ENCODE measurements around the gene ISG20. TPM values are rescaled to one million over a fixed set of nuclear protein-coding genes. Genes with fewer than 3 reads are reported as not detected.

ISG20 gene
- total RNA-seq, 1 donor from 2014 or later, result 34.9 TPM

DNA sequence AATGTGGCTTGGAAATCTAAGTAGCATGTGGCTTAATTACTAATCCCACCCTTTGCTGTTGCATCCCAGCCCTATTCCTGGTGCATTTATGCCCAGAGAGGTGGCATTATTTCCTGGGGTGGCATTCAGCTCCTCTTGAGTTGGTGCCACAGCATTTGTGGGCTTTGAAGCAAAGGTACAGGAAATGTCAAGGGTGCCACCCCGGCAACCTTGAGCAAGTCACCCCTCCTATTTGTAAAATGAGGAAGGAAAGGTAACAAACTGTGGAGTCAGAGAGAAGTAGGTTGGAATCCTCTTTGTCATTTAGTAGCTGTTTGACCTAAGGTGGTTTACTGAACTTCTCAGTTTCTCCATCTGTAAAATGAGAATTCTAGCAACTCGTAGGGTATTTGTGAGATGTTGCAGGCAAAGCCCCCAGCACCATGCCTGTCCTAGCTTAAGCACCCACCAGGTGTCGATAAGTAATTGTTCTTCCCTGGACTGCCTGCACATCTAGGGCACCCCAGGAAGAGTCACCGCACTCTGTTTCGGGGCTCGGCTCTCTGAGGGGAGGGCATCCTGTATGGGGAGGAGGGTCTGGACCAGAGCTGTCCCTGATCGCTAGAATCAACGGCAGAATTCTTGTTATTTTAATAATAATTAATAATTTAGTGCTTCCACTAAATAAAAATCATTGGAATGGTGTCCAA is 17.1 kb downstream of the ISG20 start:
- H3K36me3 Mint-ChIP-seq (ENCODE audit: low read depth), result peaks cover 11% of the 10 kb centered on the region
- no peak overlapping the region for H3K27ac Mint-ChIP-seq
- no peak overlapping the region for H3K4me3 Mint-ChIP-seq
- H3K4me1 Mint-ChIP-seq (ENCODE audit: low read depth), result peaks cover 14% of the 10 kb centered on the region
- no peak for DNase-seq (ENCODE audit: low spot score)
- no peaks in the 10 kb centered on the region for H3K9me3 Mint-ChIP-seq
- no peaks in the 10 kb centered on the region for H3K27me3 Mint-ChIP-seq (ENCODE audit: insufficient read depth)
- intact Hi-C loops (cut with micrococcal nuclease), result no loop called here

DNA sequence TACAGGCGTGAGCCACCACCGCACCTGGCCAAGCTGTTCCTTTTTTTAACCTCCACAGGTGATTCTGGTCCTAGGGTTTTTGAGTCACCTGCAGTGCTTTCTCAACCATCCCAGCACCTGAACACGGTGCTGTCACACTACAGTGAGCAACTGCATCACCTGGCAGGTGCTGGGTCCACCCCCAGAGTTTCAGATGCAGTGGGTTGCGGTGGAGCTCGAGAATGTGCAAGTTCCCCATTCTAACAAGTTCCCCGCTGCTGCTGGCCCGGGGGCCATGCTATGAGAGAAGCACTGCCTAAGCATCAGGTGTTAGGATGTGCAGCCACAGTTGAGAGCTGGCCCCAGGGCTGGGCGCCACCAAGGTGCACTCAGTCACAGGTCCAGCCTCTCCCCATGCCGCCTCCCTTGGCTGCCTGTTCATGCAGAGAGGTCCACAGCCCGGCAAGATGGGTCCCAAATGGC is 18.0 kb downstream of the ISG20 start:
- Mint-ChIP-seq H3K27me3 (ENCODE audit: insufficient read depth) (no peaks in the 10 kb centered on the region), H3K27ac (no peak overlapping the region), H3K36me3 (ENCODE audit: low read depth) (peaks cover 8% of the 10 kb centered on the region), H3K4me3 (no peak overlapping the region), H3K9me3 (no peaks in the 10 kb centered on the region), H3K4me1 (ENCODE audit: low read depth) (peaks cover 8% of the 10 kb centered on the region)
- intact Hi-C loops (cut with micrococcal nuclease), result no loop called here
- DNase-seq (ENCODE audit: low spot score), result no peak

DNA sequence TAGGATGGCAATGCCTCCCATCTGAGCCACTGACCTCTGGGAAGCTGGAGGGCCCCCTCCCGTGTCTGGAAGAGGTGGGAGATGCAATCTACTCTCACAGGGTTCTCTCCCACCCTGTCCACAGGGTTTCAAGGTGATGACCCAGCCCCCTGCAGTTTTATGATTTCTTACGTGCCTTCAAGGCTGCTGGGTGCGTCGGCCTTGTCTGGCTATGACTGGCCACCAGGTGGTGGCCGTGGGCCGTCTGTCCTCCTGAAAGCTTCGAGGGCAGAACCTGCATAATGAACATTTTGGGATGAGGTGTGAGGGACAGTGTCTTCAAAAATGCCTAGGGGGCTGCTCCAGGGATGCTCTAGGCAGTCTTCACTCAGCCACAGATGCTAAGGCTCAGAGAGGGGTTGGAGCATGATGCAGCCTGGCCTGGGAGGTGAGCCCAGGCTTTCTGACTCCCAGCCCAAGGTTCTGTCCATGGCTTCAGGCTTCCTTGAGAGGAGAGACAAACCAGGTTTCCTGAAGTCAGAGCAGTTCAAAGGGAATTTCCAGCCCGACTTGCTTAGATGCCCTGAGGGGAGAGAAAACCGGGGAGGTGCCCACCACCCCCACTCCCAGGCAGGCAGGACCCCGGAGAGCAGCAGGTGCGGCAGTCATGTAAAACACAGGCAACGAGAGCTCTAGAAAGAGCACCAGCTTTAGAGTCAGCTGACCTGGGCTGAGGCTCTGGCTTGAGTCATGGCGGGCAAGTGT is 18.7 kb downstream of the ISG20 start:
- Mint-ChIP-seq H3K9me3 (no peaks in the 10 kb centered on the region), H3K27ac (no peak overlapping the region), H3K36me3 (ENCODE audit: low read depth) (peaks cover 8% of the 10 kb centered on the region), H3K27me3 (ENCODE audit: insufficient read depth) (no peaks in the 10 kb centered on the region), H3K4me1 (ENCODE audit: low read depth) (peaks cover 7% of the 10 kb centered on the region), H3K4me3 (no peak overlapping the region)
- intact Hi-C loops (cut with micrococcal nuclease), result no loop called here
- no peak for DNase-seq (ENCODE audit: low spot score)

DNA sequence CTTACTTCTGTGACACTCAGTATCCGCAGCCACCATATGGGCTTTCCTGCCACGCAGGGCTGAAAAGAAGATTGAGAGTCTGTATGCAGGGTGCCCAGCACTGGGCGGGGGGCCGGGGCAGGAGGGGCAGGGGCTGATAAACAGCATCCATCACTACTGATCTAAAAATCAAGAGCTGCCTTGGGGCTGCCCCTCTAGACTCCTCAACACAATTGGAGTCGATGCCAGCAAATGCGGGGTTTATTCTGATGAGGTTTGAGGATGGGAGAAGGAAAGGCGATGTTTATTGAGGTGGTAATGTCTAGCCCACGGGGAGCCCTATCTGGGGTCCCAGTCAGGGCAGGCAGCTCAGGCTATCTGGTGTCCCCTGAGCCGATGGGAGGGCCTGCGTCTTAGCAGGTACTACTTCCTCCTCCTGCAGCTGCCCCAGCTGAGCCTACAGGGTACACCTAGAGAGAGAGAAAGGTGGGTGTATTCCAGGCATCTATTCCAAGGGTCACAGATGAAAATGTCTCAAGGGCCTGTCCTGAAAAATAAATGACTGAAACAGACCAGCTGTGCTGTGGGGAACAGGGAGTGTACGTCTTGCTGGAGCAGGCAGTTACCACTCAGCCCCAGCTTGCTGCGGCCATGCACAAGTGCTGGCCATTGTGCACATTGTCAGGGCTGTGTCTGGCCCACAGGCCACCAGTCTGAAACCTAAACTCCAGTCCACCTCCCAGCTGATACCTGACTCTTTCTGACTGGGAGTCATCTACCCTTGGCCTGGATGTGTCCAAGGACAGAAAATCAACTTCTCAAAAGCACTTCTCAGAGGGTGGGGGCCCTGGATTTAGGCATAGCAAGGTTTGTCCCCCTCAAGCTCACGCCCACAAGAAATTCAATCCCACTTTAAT is 19.5 kb downstream of the ISG20 start:
- Mint-ChIP-seq H3K27ac (no peak overlapping the region), H3K27me3 (ENCODE audit: insufficient read depth) (no peaks in the 10 kb centered on the region), H3K36me3 (ENCODE audit: low read depth) (peaks cover 3% of the 10 kb centered on the region), H3K4me1 (ENCODE audit: low read depth) (no peaks in the 10 kb centered on the region), H3K9me3 (no peaks in the 10 kb centered on the region), H3K4me3 (no peak overlapping the region)
- intact Hi-C loops (cut with micrococcal nuclease), result no loop called here
- no peak for DNase-seq (ENCODE audit: low spot score)

DNA sequence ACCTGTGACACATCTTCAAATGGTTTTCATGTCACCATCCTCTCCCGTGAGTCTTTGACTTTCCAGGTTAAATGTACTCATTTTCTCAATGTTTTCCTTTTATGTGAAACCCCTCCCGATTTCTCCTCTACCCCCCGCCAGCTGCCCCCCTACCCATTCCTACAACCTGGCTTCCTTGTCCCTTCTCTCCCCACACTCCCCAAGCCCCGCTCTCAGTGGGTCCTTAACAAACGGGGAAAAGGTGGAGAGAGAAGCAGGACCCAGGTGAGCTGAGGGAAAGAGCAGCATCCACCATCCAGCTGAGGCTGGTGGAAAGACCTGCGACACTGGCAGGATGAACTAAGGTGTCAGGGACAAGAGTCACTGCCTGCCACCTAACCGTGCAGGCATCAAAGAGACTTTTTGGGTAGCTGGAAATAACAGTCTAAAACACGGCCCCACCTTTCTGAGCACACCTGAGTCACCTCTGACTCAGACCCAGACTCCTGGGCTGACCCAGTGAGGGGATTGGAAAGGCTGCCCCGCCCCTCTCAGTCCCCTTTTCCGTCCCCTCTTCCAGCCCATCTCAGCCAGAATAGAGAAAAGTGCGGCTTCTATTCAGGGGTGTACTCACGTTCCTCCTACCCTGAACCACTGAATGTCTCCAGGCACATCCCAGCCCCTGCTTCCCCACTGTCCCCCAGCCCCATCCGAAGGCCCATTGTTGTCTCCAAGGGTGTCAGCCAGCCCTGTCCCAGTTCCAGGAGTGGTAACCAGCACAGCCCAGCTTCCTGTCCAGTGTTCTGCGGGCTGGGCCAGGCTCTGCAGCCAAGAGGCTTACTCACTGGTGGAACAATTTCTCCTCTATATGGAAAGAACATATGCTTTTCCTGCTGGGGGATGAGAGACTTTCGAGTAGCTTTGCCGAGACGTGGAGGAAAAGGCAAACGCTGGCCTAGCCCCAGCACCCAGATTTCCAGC is 20.4 kb downstream of the ISG20 start:
- Mint-ChIP-seq H3K4me1 (ENCODE audit: low read depth) (peaks cover 3% of the 10 kb centered on the region), H3K9me3 (no peaks in the 10 kb centered on the region)

DNA sequence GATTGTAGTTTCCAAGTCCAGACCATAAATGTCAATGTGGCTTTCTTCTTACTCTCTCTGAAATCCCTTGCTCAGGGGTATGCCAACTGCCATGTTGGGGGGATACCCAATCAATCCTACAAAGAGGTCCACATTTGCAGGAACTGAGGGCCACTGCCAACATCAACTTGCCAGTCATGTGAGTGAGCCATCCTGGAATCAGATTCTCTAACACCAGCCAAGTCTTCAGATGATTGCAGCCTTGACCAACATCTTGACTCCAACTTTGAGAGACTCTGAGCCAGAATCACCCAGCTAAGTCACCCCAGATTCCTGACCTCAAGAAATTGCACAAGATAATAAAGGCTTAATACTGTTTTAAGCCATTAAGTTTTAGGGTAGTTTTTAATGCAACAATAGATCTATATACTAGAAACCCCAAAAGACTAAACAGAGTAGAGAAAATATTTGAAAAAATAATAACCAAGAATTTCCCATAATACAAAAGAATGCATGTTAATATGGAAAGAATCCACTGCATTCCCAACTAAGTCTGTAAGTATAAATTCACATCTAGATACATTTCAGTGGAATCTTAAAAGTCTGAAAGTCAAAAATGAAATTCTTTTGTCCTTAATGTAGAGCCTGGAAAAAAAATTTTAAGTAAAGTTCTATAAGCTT is 22.4 kb downstream of the ISG20 start:
- H3K9me3 Mint-ChIP-seq, result no peaks in the 10 kb centered on the region
- no peak for DNase-seq (ENCODE audit: low spot score)
- intact Hi-C loops (cut with micrococcal nuclease), result no loop called here
- no peaks in the 10 kb centered on the region for H3K36me3 Mint-ChIP-seq (ENCODE audit: low read depth)
- H3K4me3 Mint-ChIP-seq, result no peak overlapping the region
- H3K27me3 Mint-ChIP-seq (ENCODE audit: insufficient read depth), result no peaks in the 10 kb centered on the region
- H3K27ac Mint-ChIP-seq, result no peak overlapping the region
- peaks cover 5% of the 10 kb centered on the region for H3K4me1 Mint-ChIP-seq (ENCODE audit: low read depth)

More for the DNA sequence above, 20.4 kb downstream of the ISG20 start:
- Mint-ChIP-seq H3K4me3 (no peak overlapping the region), H3K27ac (no peak overlapping the region), H3K27me3 (ENCODE audit: insufficient read depth) (no peaks in the 10 kb centered on the region), H3K36me3 (ENCODE audit: low read depth) (peaks cover 3% of the 10 kb centered on the region)
- intact Hi-C loops (cut with micrococcal nuclease), result no loop called here
- DNase-seq (ENCODE audit: low spot score), result no peak

DNA sequence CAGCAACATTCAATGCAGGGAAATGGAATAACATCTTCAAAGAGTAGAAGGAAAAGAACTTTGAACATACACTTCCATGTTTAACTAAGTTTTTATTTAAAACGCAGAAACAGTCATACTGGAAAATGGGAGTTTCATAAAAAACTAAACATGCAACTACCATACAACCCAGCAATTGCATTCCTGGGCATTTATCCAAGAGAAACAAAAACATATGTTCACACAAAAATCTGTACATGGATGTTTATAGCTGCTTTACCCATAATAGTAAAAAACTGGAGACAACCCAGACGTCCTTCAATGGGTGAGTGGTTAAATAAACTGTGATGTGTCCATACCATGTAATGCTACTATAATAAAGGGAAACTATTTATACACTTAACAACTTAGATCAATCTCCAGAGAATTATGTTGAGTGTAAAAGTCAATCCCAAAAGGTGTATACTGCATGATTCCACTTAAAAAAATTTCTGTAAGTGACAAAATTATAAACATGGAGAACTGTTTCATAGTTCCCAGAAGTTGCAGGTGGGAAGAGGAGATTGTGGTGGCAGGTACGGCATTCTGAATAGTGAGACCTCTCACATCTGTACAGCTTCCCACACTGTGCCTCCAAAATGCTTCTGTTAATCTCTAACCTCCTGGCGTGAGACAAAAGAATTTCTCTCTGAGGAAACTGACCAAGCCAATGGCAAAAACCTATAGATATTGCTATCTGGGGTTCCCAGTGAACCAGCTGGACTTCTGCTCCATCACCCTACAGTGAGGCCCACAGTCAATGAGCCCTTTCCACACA is 23.1 kb downstream of the ISG20 start:
- DNase-seq (ENCODE audit: low spot score), result no peak
- intact Hi-C loops (cut with micrococcal nuclease), result no loop called here
- H3K36me3 Mint-ChIP-seq (ENCODE audit: low read depth), result no peaks in the 10 kb centered on the region

DNA sequence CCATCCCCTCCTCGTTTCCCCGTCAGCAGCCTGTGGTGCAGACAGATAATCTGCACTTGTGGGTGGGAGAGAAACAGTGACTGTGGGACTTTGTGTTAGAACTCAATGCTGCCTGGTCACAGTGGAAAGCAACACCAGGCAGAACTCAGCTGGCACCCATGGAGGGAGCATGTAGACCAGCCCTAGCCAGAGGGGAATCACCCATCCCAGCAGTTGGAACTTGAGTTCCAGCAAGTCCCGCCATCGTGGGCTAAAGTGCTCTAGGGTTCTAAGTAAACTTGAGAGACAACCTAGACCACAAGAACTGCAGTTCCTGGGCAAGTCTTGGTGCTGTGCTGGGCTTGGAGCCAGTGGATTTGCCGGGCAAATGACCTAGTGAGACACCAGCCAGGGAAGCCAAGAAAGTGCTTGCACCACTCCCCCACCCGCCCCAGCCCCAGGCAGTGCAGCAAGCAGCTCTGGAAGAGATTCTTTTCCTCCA is 24.4 kb downstream of the ISG20 start:
- Mint-ChIP-seq H3K4me3 (no peak overlapping the region), H3K27me3 (ENCODE audit: insufficient read depth) (peaks cover 4% of the 10 kb centered on the region), H3K9me3 (no peaks in the 10 kb centered on the region), H3K27ac (no peak overlapping the region), H3K4me1 (ENCODE audit: low read depth) (peaks cover 5% of the 10 kb centered on the region), H3K36me3 (ENCODE audit: low read depth) (no peaks in the 10 kb centered on the region)
- no peak for DNase-seq (ENCODE audit: low spot score)
- intact Hi-C loops (cut with micrococcal nuclease), result no loop called here

More for the DNA sequence above, 23.1 kb downstream of the ISG20 start:
- Mint-ChIP-seq H3K9me3 (no peaks in the 10 kb centered on the region), H3K27ac (no peak overlapping the region), H3K27me3 (ENCODE audit: insufficient read depth) (peaks cover 2% of the 10 kb centered on the region), H3K4me1 (ENCODE audit: low read depth) (peaks cover 5% of the 10 kb centered on the region), H3K4me3 (no peak overlapping the region)

DNA sequence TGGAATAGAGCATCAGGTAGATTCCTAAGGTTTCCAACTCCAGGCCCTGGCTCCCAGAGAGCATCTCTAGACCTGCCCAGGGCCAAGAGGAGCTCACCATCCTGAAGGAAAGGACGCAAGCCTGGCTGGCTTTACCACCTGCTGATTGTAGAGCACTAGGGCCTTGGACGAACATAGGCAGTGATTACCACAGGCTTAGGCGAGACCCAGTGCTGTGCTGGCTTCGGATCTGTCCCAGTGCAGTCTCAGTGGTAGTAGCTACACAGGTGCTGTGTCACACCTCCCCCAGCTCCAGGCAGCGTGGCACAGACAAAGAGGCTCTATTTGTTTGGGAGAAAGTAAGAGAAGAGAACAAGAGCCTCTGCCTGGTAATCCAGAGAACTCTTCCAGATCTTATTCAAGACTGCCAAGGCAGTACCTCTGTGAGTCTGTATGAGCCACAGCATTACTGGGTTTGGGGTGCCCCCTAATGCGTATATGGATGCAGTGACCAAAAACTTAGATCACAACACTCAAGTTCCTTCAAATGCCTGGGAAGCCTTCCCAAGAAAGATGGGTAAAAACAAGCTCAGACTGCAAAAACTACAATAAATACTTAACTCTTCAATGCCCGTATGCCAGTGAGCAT is 25.4 kb downstream of the ISG20 start:
- intact Hi-C loops (cut with micrococcal nuclease), result loop anchor here (1.0 kb wide), 2 partner anchors 40 to 188 kb away; no protein-coding TSS in a partner anchor
- H3K4me3 Mint-ChIP-seq, result no peak overlapping the region

DNA sequence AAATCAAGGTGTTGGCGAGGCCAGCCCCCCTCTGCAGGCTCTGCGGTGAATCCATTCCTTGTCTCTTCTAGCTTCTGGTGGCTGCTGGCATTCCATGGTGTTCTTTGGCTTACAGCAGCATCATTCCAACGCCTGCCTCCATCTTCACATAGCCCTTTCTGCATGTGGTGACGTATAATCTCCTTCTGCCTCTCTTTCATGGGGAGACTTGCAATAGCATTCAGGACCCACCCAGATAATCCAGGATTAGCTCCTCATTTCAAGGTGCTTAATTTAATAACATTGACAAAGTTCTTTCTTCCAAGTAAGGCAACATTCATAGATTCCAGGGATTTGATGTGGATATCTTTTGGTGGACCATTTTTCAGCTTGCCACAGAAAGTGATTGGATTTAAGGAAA is 35.8 kb downstream of the ISG20 start:
- Mint-ChIP-seq H3K9me3 (no peaks in the 10 kb centered on the region), H3K4me3 (no peak overlapping the region), H3K27ac (no peak overlapping the region), H3K4me1 (ENCODE audit: low read depth) (no peaks in the 10 kb centered on the region), H3K36me3 (ENCODE audit: low read depth) (no peaks in the 10 kb centered on the region), H3K27me3 (ENCODE audit: insufficient read depth) (peaks cover 36% of the 10 kb centered on the region)
- DNase-seq (ENCODE audit: low spot score), result no peak
- intact Hi-C loops (cut with micrococcal nuclease), result no loop called here

More for the DNA sequence above, 25.4 kb downstream of the ISG20 start:
- Mint-ChIP-seq H3K9me3 (no peaks in the 10 kb centered on the region), H3K27ac (no peak overlapping the region), H3K36me3 (ENCODE audit: low read depth) (no peaks in the 10 kb centered on the region), H3K27me3 (ENCODE audit: insufficient read depth) (peaks cover 10% of the 10 kb centered on the region), H3K4me1 (ENCODE audit: low read depth) (peaks cover 5% of the 10 kb centered on the region)
- no peak for DNase-seq (ENCODE audit: low spot score)

DNA sequence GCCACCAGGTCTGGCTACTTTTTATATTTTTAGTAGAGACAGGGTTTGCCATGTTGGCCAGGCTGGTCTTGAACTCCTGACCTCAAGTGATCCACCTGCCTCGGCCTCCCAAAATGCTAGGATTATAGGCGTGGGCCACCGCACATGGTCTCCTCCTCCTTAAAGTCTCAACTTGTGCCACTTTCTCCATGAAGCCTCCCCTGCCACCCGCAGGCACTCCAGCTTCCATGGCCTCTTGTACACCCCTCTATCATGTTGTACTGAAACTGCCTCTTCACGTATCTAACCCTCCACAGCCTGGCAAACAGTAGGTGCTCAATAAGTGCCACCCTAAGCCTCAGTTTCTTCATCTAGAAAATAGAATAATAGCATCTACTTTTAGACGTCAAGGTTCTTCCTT is 39.9 kb downstream of the ISG20 start:
- H3K9me3 Mint-ChIP-seq, result no peaks in the 10 kb centered on the region
- intact Hi-C loops (cut with micrococcal nuclease), result no loop called here
- DNase-seq (ENCODE audit: low spot score), result no peak

More for the DNA sequence above, 39.9 kb downstream of the ISG20 start:
- Mint-ChIP-seq H3K4me3 (no peak overlapping the region), H3K4me1 (ENCODE audit: low read depth) (no peaks in the 10 kb centered on the region), H3K36me3 (ENCODE audit: low read depth) (no peaks in the 10 kb centered on the region), H3K27me3 (ENCODE audit: insufficient read depth) (peaks cover 17% of the 10 kb centered on the region), H3K27ac (no peak overlapping the region)
